Testis (tissue), 2 donors: ENCODE results near the gene NDFIP1.

Experiments used
- CTCF ChIP-seq, 3 experiments: fragments of 450-650 bp in 2 of 3; fragments of 200-600 bp in 1 of 3; sonication (generic) in 1 of 3; IDR thresholded peaks; one replicate each; pipeline ENCODE4 v1.5.1; 2016 to 2019; ENCODE audit warnings: antibody characterized with exemption in 3 of 3, mild to moderate bottlenecking in 2 of 3, moderate library complexity in 1 of 3
- POLR2A ChIP-seq: fragments of 450-650 bp; IDR thresholded peaks from one replicate; pipeline ENCODE4 v1.6.1; 2017; ENCODE audit warnings: antibody characterized with exemption, mild to moderate bottlenecking, moderate library complexity

DNA sequence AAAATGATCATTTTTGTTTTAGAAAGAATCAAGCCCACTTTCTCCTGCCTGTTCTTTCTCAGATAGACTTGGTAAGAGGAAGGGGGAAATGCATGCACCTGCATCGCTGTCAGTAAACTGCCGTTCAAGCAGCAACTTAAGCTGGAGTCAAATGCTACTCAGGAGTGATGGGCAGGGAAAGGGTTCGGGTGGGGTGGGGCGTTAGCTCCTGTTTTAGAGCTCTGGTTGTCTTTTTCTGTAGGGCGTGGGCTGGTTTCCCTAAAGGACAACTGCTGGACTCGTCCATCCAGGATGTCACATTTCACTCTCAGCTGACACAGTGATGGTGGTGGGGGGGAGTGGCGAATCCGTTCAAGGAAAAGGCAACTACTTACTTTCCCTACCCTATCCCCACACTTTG, 75.0 kb downstream of the NDFIP1 start:
- TF ChIP-seq CTCF (IDR thresholded peaks at IDR 0.05) (no peak), POLR2A (no peak)
